Fibroblast of pulmonary artery (primary cell): ENCODE data around the gene AKAP3.

Source experiments
- DNase-seq: peaks from one replicate; pipeline ENCODE4 v3.0.0-alpha.2; 2010; ENCODE audit warnings: low read depth
- H3K4me3 ChIP-seq: replicated peaks from 2 replicates; pipeline ENCODE4 v1.5.1; 2011; ENCODE audit warnings: low read depth, mild to moderate bottlenecking, control low read depth, low read length, moderate library complexity
- TF ChIP-seq, protein P1 (sequence below): IDR thresholded peaks from 2 replicates; pipeline ENCODE4 v1.5.1; 2011; ENCODE audit warnings: mild to moderate bottlenecking, control low read depth, low read length, inconsistent platforms; ENCODE audit errors: missing control alignments

Gene AKAP3

DNA sequence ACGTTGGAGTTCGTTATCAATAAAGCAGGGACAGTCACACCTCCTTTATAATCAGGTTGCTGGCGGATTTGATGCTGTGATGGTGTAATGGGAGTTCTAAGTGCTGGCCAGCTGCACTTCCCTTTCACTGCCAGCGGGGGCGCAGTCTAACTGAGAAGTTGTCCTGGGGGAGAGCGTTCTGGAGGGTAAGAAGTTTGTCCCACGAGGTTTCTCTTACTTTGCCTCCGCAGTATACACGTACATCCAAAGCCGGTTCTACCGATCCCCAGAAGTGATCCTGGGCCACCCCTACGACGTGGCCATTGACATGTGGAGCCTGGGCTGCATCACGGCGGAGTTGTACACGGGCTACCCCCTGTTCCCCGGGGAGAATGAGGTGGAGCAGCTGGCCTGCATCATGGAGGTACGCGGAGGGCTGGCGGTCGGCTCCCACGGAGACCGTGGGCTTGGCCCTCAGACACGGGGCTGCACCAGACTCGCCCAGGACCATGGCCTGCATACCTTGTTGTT lies 44.1 kb downstream of the AKAP3 start:
- peak; percentile 92 for DNase-seq
- TF ChIP-seq, protein P1, sequence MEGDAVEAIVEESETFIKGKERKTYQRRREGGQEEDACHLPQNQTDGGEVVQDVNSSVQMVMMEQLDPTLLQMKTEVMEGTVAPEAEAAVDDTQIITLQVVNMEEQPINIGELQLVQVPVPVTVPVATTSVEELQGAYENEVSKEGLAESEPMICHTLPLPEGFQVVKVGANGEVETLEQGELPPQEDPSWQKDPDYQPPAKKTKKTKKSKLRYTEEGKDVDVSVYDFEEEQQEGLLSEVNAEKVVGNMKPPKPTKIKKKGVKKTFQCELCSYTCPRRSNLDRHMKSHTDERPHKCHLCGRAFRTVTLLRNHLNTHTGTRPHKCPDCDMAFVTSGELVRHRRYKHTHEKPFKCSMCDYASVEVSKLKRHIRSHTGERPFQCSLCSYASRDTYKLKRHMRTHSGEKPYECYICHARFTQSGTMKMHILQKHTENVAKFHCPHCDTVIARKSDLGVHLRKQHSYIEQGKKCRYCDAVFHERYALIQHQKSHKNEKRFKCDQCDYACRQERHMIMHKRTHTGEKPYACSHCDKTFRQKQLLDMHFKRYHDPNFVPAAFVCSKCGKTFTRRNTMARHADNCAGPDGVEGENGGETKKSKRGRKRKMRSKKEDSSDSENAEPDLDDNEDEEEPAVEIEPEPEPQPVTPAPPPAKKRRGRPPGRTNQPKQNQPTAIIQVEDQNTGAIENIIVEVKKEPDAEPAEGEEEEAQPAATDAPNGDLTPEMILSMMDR, result peak; percentile 99
- H3K4me3 ChIP-seq, result peak overlapping the region; percentile 91

- TF ChIP-seq, protein P1, result no peak
- DNase-seq, result no peak
- H3K4me3 ChIP-seq, result no peak overlapping the region
Observed at GRCh38 chr12:4603946-4604345, 44.9 kb downstream of the AKAP3 start.

GRCh38 chr12:4603421-4603820 lies 45.4 kb downstream of the AKAP3 start:
- H3K4me3 ChIP-seq, result no peak overlapping the region
- TF ChIP-seq, protein P1, result no peak
- no peak for DNase-seq

DNA sequence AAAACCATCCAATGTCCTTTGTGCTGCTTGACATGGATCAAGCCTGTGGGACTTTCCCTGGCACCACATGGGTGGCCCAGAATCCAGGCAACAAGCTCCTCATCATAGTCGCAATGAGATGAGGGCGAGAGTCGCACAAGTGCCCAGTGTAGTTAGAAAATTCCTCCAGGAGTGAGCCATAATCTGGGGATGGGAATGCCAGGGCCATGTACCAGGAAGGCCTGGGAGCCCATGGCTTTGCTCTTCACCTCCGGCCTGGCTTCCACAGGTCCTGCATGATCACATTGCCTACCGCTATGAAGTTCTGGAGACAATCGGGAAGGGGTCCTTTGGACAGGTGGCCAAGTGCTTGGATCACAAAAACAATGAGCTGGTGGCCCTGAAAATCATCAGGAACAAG lies 53.0 kb downstream of the AKAP3 start:
- TF ChIP-seq, protein P1, result no peak
- no peak overlapping the region for H3K4me3 ChIP-seq
- no peak for DNase-seq

GRCh38 chr12:4591180-4591687 lies 57.6 kb downstream of the AKAP3 start:
- DNase-seq, result no peak

DNA sequence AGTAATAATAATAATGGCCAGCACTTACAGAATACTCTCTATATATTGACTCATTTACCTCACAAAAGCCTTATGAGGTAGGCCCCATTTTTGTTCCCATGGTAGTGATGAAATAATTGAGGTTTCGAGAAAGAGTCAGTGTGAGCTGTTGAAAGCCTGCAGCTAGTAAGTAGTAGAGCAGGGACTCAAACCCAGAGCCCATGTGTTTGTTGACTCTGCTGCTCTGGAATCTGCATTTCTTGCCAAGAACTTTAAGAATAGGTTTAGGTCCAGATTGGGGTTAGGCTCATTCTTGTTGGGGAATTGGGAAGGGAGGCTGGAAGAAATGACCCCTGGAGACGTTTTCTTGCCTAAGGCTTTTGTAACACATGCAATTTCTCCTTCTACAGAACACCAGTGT lies 58.9 kb downstream of the AKAP3 start:
- no peak for DNase-seq
- H3K4me3 ChIP-seq, result no peak overlapping the region
- TF ChIP-seq, protein P1, result no peak

More at GRCh38 chr12:4591180-4591687, 57.6 kb downstream of the AKAP3 start:
- TF ChIP-seq, protein P1, result no peak
- no peak overlapping the region for H3K4me3 ChIP-seq

DNA sequence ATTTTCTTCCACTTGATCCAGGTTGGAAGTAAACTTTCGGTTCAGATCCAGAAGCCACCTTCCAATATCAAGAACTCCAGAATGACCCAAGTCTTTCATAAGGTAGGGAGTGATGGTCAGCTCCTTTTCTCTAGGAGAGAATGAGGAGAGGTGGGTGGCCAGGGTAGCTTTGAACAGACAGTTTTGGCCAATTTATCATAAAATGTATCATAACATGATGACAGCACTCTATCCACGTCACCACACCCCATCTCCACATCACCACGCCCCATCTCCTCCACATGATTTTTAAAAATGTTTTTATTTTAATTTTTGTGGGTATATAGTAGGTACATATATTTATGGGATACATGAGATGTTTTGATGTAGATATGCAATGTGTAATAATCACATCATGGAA lies 59.9 kb downstream of the AKAP3 start:
- TF ChIP-seq, protein P1, result no peak
- no peak overlapping the region for H3K4me3 ChIP-seq
- no peak for DNase-seq
